SU-DHL-6 (cell line): ENCODE results near the gene TRPM3.

Source experiments
- H2AFZ ChIP-seq: fragments of 200-600 bp; sonication (generic); 2 replicates; pipeline ENCODE4 v1.6.1; 2014; ENCODE audit warnings: low read depth, mild to moderate bottlenecking, moderate library complexity, mixed read lengths, antibody characterized with exemption, low read length; ENCODE audit not compliant: severe bottlenecking
- H3F3A ChIP-seq: fragments of 200-600 bp; shearing (Covaris generic); 2 replicates; pipeline ENCODE4 v1.6.0; 2016; ENCODE audit warnings: antibody characterized with exemption, mild to moderate bottlenecking; ENCODE audit not compliant: insufficient read depth
- H3K27ac ChIP-seq: fragments of 200-600 bp; sonication (generic); 2 replicates; pipeline ENCODE4 v1.5.1; 2016; ENCODE audit warnings: low read depth, mild to moderate bottlenecking, low read length, moderate library complexity, mixed read lengths
- H3K27me3 ChIP-seq: fragments of 200-600 bp; sonication (generic), shearing (Covaris generic); 2 replicates; pipeline ENCODE4 v1.6.0; 2014; ENCODE audit warnings: mild to moderate bottlenecking, low read length
- H3K36me3 ChIP-seq: fragments of 200-600 bp; sonication (generic); 2 replicates; pipeline ENCODE4 v1.6.1; 2014; ENCODE audit warnings: mild to moderate bottlenecking, low read length, mixed read lengths
- H3K4me2 ChIP-seq: fragments of 300-600, 200-600 bp; shearing (Covaris generic), sonication (generic); 2 replicates; pipeline ENCODE4 v1.6.0; 2014; ENCODE audit warnings: low read length, low read depth, mild to moderate bottlenecking; ENCODE audit not compliant: poor library complexity, severe bottlenecking
- H3K4me3 ChIP-seq: fragments of 200-600 bp; sonication (generic); 2 replicates; pipeline ENCODE4 v1.5.1; 2014; ENCODE audit warnings: antibody characterized with exemption, low read length, mild to moderate bottlenecking, mixed read lengths; ENCODE audit not compliant: insufficient read depth, poor library complexity, severe bottlenecking
- H3K79me2 ChIP-seq: fragments of 200-600 bp; sonication (generic); 2 replicates; pipeline ENCODE4 v1.6.1; 2014; ENCODE audit warnings: mild to moderate bottlenecking, low read length, moderate library complexity; ENCODE audit not compliant: insufficient read depth
- H3K9ac ChIP-seq: fragments of 200-600 bp; sonication (generic); 2 replicates; pipeline ENCODE4 v1.7.0; 2014; ENCODE audit warnings: mild to moderate bottlenecking, low read length
- H3K9me2 ChIP-seq: fragments of 200-600 bp; sonication (generic); replicated peaks from 2 replicates; pipeline ENCODE4 v1.6.1; 2014; ENCODE audit warnings: low read length; ENCODE audit not compliant: insufficient read depth
- H3K9me3 ChIP-seq: fragments of 200-600 bp; sonication (generic); 2 replicates; pipeline ENCODE4 v1.6.1; 2014; ENCODE audit warnings: low read length, mixed read lengths; ENCODE audit not compliant: insufficient read depth
- H4K20me1 ChIP-seq: fragments of 200-600 bp; sonication (generic); 2 replicates; pipeline ENCODE4 v1.6.1; 2014; ENCODE audit warnings: low read depth, mild to moderate bottlenecking, antibody characterized with exemption, low read length, moderate library complexity, mixed read lengths
- EZH2phosphoT487 ChIP-seq: fragments of 200-600 bp; sonication (generic), shearing (Covaris generic); conservative IDR thresholded peaks from 2 replicates; pipeline ENCODE4 v1.6.1; 2018; ENCODE audit warnings: mild to moderate bottlenecking, antibody characterized with exemption, low read length, moderate library complexity, mixed read lengths
- TF ChIP-seq, protein P1 (sequence below): fragments of 200-600 bp; sonication (generic); IDR thresholded peaks from one replicate; pipeline ENCODE4 v1.5.1; 2017; ENCODE audit warnings: antibody characterized with exemption, mild to moderate bottlenecking, low read length, moderate library complexity; ENCODE audit not compliant: insufficient read depth, poor library complexity, severe bottlenecking

The TRPM3 gene

DNA sequence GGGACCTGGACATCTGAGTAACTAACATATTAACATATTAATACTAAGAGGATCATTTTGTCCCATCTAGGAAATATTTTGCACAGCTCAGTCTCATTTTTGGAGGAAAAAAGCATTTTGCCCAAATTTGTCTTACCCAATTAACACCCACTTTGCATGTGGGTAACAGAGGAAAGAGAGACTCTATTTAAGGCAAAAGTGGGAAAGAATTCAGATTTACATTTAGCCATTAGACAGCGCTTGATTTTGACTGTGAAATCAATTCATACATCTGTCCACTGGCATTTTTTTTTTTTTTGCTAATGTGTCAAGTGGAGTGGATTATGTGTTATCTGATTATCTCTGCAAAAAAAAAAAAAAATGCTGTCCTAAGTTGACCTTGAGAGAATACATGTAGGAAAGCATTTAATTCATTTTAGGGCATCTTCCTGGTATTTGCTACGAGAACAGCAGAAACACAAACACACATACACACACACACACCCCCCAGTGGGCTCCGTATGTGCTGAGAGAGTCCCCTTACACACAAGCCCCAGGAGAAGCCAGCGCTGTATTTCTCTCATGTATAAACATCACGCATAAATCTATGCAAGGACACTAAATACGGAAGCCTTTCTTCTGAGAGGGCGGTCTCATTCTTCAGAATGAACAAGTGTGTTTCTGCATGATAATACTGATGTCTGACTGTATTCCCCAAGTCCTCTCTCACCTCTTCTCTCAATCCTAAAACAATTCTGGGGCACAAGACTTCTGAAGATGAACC, 505.0 kb downstream of the TRPM3 start:
- Histone ChIP-seq H3K36me3 (no peaks in the 10 kb centered on the region), H3K9ac (no peak overlapping the region), H3K27ac (no peak overlapping the region), H3K4me2 (no peak overlapping the region), H4K20me1 (no peaks in the 10 kb centered on the region), H3K27me3 (0 out of 2 replicates have a peak, but pooled peaks cover 3% of the 10 kb centered on the region), H3K79me2 (no peaks in the 10 kb centered on the region), H3K9me2 (no peaks in the 10 kb centered on the region), H3K4me3 (no peak overlapping the region), H3K9me3 (no peaks in the 10 kb centered on the region), H2AFZ (no peak overlapping the region), H3F3A (no peaks in the 10 kb centered on the region)
- no peak for TF ChIP-seq EZH2phosphoT487
- TF ChIP-seq, protein P1, sequence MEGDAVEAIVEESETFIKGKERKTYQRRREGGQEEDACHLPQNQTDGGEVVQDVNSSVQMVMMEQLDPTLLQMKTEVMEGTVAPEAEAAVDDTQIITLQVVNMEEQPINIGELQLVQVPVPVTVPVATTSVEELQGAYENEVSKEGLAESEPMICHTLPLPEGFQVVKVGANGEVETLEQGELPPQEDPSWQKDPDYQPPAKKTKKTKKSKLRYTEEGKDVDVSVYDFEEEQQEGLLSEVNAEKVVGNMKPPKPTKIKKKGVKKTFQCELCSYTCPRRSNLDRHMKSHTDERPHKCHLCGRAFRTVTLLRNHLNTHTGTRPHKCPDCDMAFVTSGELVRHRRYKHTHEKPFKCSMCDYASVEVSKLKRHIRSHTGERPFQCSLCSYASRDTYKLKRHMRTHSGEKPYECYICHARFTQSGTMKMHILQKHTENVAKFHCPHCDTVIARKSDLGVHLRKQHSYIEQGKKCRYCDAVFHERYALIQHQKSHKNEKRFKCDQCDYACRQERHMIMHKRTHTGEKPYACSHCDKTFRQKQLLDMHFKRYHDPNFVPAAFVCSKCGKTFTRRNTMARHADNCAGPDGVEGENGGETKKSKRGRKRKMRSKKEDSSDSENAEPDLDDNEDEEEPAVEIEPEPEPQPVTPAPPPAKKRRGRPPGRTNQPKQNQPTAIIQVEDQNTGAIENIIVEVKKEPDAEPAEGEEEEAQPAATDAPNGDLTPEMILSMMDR = no peak

DNA sequence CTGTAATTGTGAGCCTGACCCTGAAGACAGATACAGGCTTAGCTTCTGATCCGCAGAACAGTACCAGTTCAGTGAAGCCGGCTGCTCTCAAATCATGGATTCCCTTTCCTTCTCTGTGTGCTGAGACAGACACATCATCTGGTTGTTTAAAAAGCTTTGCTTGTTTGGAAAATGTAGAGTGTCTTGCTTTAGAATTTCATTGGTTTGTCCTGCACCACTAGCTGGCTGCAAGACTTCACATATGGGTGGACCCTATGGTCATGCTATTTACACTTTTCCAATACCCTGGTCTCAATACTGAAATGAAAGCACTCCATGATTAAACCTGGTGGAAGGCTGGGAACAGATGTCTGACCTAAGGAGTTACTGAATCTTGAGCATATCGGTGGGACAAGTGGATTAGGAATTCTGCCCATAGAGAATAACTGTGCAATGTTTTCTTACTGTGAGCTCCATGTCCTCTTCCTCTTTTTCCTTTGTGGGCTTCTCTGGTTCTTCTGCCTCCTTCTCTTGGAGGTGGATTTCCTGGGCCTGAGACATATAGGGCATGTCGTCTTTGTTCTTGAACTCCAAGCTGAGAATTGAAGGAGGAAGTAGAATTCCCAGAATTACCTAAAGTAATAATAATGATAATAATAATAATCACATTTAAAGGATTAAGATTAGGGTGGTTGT, 505.8 kb downstream of the TRPM3 start:
- Histone ChIP-seq H3K9me2 (no peaks in the 10 kb centered on the region), H3K36me3 (no peaks in the 10 kb centered on the region), H2AFZ (no peak overlapping the region), H3K27ac (no peak overlapping the region), H3F3A (no peaks in the 10 kb centered on the region), H3K27me3 (0 out of 2 replicates have a peak, but pooled peaks cover 3% of the 10 kb centered on the region), H3K9me3 (no peaks in the 10 kb centered on the region), H3K79me2 (no peaks in the 10 kb centered on the region), H4K20me1 (no peaks in the 10 kb centered on the region), H3K9ac (no peak overlapping the region), H3K4me3 (no peak overlapping the region), H3K4me2 (no peak overlapping the region)
- no peak for TF ChIP-seq EZH2phosphoT487
- TF ChIP-seq, protein P1 = no peak

DNA sequence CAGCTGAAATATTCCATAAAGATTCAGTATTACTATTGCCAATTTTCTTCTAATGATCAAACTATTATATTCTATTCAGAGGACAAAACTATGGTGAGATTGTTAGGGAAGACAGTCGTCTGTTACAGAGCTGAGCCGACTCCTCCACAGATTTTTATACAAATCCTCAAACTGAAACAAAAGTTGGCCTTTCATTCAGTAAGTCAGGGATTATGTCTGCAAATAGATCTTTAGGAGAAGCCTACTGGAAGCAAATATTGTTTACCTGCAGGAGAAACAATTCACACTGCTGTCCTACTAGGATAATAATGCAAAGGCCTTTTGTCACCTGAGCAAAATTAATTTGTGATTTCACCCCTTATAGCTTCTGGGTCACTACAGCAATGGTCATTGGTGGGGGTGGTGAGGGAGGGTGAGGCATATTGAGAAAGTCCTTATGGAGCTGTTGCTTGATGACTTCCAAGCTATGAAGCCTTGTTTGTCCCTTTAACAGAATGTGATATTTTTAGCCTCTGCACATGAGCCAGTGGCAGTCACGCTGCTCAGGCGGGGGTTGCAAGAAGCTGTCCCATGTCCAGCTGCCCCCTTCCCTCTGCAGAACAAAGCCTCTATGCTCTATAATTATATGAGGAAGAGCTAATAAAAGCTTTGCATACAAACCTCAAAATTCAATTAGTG, 506.5 kb downstream of the TRPM3 start:
- H2AFZ ChIP-seq = no peak overlapping the region
- H3F3A ChIP-seq = no peaks in the 10 kb centered on the region
- H3K27me3 ChIP-seq = 0 out of 2 replicates have a peak, but pooled peaks cover 3% of the 10 kb centered on the region
- no peaks in the 10 kb centered on the region for H3K79me2 ChIP-seq
- H3K4me2 ChIP-seq = no peak overlapping the region
- H3K9ac ChIP-seq = no peak overlapping the region
- TF ChIP-seq EZH2phosphoT487 = no peak
- TF ChIP-seq, protein P1 = no peak
- no peaks in the 10 kb centered on the region for H3K9me3 ChIP-seq
- no peaks in the 10 kb centered on the region for H3K36me3 ChIP-seq
- no peaks in the 10 kb centered on the region for H3K9me2 ChIP-seq
- no peak overlapping the region for H3K27ac ChIP-seq
- no peaks in the 10 kb centered on the region for H4K20me1 ChIP-seq
- no peak overlapping the region for H3K4me3 ChIP-seq
